Aorta (tissue), 5 donors: ENCODE measurements around the gene PRR30. TPM values are rescaled to one million over a fixed set of nuclear protein-coding genes. Genes with fewer than 3 reads are reported as not detected.

ENCODE experiments used
- ATAC-seq: fragments of 200-7000 bp; cut with Tn5 transposase; one replicate; pipeline ENCODE4 v1.9.1; 2022; ENCODE audit warnings: moderate library complexity; ENCODE audit not compliant: low FRiP score
- DNase-seq, 2 donors: peaks; one replicate each; pipeline ENCODE4 v3.0.0-alpha.2; 2020
- H3K27ac ChIP-seq, 2 donors: one replicate each; pipeline ENCODE4 v1.5.1; 2013; ENCODE audit warnings: low read length in 2 of 2, mild to moderate bottlenecking in 2 of 2, moderate library complexity in 2 of 2, control low read depth in 1 of 2, inconsistent platforms in 1 of 2, low read depth in 1 of 2
- H3K27me3 ChIP-seq, 2 donors: one replicate each; pipeline ENCODE4 v1.6.1; 2013; ENCODE audit warnings: control low read depth in 1 of 2, low read length in 1 of 2, mild to moderate bottlenecking in 1 of 2, moderate library complexity in 1 of 2; ENCODE audit not compliant: insufficient read depth in 2 of 2, control insufficient read depth in 1 of 2
- H3K36me3 ChIP-seq, 2 donors: one replicate each; pipeline ENCODE4 v1.6.1; 2013; ENCODE audit warnings: control low read depth in 1 of 2, low read length in 1 of 2, mild to moderate bottlenecking in 1 of 2; ENCODE audit not compliant: insufficient read depth in 2 of 2, control insufficient read depth in 1 of 2
- H3K4me1 ChIP-seq, 2 donors: one replicate each; pipeline ENCODE4 v1.6.1; 2013; ENCODE audit warnings: low read length in 2 of 2, control low read depth in 1 of 2, mild to moderate bottlenecking in 1 of 2, moderate library complexity in 1 of 2; ENCODE audit not compliant: insufficient read depth in 2 of 2, control insufficient read depth in 1 of 2
- H3K4me3 ChIP-seq, 2 donors: one replicate each; pipeline ENCODE4 v1.5.1; 2013; ENCODE audit warnings: low read length in 2 of 2, control low read depth in 1 of 2, mild to moderate bottlenecking in 1 of 2
- H3K9me3 ChIP-seq: one replicate; pipeline ENCODE4 v1.6.1; 2013; ENCODE audit warnings: mild to moderate bottlenecking, low read length; ENCODE audit not compliant: control insufficient read depth
- WGBS, 2 donors: extraction: QIAGEN DNeasy Blood & Tissue Kit; methylation state at CpG; one replicate each; pipeline ENCODE4 v1.1.7; 2013; 5-methylcytosine and 5-hydroxymethylcytosine counted together
- intact Hi-C, 2 donors: fragments of 100-400 bp; cut with DNase I; formaldehyde crosslinking; loops; one replicate each; pipeline versions ENCODE4 v1.14.2 to v1.15.0; 2022
- polyA plus RNA-seq, 2 donors: library from polyadenylated mRNA; stranded (reverse); fragments of 200-250 nt; gene quantifications; one replicate each; pipeline ENCODE4 v1.2.3, GENCODE V29; 2013
- total RNA-seq, 2 donors: library from RNA; stranded (reverse); fragmentation: NEBNext Ultra II Directional; extraction: Animal tissue kit (Norgen Biotek cat#: 25700); gene quantifications; one replicate each; pipeline ENCODE4 v1.2.1, GENCODE V29; 2021
- donor health status: healthy with polysubstance abuse.
- donor health status: Bipolar disorder and iron deficiency.
- donor health status: DM: no; HTN: no; CAD: no.
- donor health status: DM: no; HTN: no; CAD: no.
- donor health status: DM: yes; HTN: yes; CAD: no.

PRR30 gene
- total and polyA plus RNA-seq, 4 donors: not detected

DNA sequence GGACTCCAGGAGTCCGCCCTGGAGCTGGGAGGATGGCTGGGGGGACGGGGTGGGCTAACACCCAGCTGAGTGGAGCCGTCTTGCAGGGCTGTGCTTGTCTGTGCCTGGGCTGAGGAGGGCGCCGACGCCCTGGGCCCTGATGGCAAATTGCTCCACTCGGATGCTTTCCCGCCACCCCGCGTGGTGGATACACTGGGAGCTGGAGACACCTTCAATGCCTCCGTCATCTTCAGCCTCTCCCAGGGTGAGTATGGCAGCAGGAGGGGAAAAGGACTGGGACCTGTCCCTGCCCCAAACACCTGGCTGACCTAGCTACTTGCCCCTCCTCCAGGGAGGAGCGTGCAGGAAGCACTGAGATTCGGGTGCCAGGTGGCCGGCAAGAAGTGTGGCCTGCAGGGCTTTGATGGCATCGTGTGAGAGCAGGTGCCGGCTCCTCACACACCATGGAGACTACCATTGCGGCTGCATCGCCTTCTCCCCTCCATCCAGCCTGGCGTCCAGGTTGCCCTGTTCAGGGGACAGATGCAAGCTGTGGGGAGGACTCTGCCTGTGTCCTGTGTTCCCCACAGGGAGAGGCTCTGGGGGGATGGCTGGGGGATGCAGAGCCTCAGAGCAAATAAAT, 39.8 kb downstream of the PRR30 start:
- H3K9me3 ChIP-seq: no peaks in the 10 kb centered on the region
- no peaks in the 10 kb centered on the region for H3K27me3 ChIP-seq
- intact Hi-C loops: loop anchor here (2.0 to 10.0 kb wide), 3 partner anchors 93 to 181 kb away; no protein-coding TSS in a partner anchor
- H3K4me1 ChIP-seq: no peaks in the 10 kb centered on the region
- H3K27ac ChIP-seq: no peak overlapping the region
- DNase-seq (no peak), ATAC-seq (no peak)
- H3K4me3 ChIP-seq: no peak overlapping the region
- 92% methylated on average over 19 of the region's 19 CpGs for WGBS, 2 donors
- H3K36me3 ChIP-seq: no peaks in the 10 kb centered on the region

- Histone ChIP-seq H3K4me3 (no peak overlapping the region), H3K27me3 (no peaks in the 10 kb centered on the region), H3K9me3 (no peaks in the 10 kb centered on the region), H3K36me3 (no peaks in the 10 kb centered on the region), H3K4me1 (no peaks in the 10 kb centered on the region), H3K27ac (no peak overlapping the region)
- ATAC-seq: no peak
- 90 to 92% methylated on average over 14 of the region's 14 CpGs for WGBS, 2 donors
- no peak for DNase-seq
- intact Hi-C loops: loop anchor here (5.0 to 10.0 kb wide), 2 partner anchors 95 to 97 kb away; no protein-coding TSS in a partner anchor
These were observed 41.9 kb downstream of the PRR30 start for GRCh38 chr2:27097341-27097740.

DNA sequence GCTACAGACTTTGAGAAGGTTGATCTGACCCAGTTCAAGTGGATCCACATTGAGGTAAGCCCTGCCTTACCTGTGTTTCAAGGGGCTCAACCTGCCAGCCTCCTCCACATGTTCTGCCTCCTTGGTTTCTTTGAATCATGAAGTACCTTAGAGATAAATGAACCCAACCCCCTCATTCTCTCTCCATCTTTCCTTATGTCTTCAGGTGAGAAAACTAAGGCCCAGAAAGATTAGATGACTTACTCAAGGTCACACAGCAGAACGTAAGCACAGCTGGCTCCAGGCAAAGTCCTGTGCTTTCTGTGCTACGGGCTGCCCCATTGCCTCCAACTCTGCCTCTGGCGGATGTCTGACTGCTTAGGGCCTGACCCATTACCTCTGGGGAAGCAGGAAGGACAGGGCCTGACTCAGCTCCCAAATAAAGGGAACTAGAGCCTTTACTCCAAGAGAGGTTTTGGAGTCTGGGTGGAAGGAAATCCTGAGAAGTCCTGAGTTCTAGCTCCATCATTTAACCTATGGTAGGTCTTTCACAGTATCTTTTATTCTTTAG, 42.4 kb downstream of the PRR30 start:
- 75 to 89% methylated on average over 3 of the region's 3 CpGs for WGBS, 2 donors
- no peak for ATAC-seq
- no peak for DNase-seq
- Histone ChIP-seq H3K9me3 (no peaks in the 10 kb centered on the region), H3K27ac (no peak overlapping the region), H3K36me3 (no peaks in the 10 kb centered on the region), H3K4me3 (no peak overlapping the region), H3K27me3 (no peaks in the 10 kb centered on the region), H3K4me1 (no peaks in the 10 kb centered on the region)
- intact Hi-C loops: loop anchor here (5.0 to 10.0 kb wide), 2 partner anchors 95 to 98 kb away; no protein-coding TSS in a partner anchor

DNA sequence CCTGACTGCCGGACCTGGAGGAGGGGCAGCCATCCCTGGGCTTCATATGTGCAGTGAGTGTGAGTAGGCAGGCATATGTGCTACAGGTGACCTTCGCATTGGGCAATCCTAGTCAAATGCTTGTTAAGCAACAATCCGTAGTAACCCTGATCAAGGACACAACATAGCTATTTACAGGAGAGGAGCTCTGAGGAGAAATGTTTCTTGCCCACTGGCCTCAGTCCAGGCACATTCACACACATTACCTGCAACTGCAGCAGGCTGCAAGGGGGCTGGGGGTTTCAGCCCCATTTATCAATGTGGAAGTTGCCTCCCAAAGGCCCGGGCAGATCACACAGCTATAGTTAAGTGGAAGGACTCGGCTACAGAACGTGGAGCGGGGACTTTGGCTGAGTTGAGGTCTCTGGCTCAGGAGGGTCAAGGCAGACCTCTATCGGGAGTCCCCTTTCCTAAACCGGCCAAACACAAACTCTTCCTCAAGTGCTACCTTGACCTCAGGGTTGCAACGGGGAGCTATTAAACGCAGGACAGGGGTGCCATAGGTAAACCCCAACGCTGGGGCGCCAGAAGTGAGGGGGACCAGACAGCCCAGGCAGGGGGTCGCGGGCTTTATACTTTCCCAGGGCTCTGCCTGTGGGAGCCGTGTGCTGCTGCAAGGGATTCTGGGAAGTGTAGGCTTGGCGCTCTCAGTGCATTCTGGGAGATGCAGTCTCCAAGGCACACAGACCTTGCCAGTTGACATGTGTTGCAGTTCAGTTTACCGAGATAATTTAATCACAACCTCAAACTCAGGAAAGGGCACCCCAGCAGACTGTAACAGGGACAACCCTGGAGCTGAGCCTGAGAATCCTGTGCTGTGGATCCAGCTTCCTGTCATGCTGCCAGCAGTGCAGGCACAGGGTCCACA, 43.2 kb downstream of the PRR30 start:
- WGBS, 2 donors: 23% methylated on average over 18 of the region's 18 CpGs
- Histone ChIP-seq H3K4me1 (no peaks in the 10 kb centered on the region), H3K27ac (no peak overlapping the region), H3K27me3 (no peaks in the 10 kb centered on the region), H3K36me3 (no peaks in the 10 kb centered on the region), H3K4me3 (no peak overlapping the region), H3K9me3 (no peaks in the 10 kb centered on the region)
- intact Hi-C loops: loop anchor here (5.0 to 10.0 kb wide), 2 partner anchors 96 to 99 kb away; no protein-coding TSS in a partner anchor
- DNase-seq (peak; percentile 75 to 83), ATAC-seq (peak; percentile 72)

GRCh38 chr2:27095427-27095744, 43.8 kb downstream of the PRR30 start:
- 82 to 93% methylated on average over 2 of the region's 2 CpGs for WGBS, 2 donors
- intact Hi-C loops: loop anchor here (5.0 to 10.0 kb wide), 2 partner anchors 97 to 99 kb away; no protein-coding TSS in a partner anchor
- Histone ChIP-seq H3K27me3 (no peaks in the 10 kb centered on the region), H3K4me1 (no peaks in the 10 kb centered on the region), H3K36me3 (no peaks in the 10 kb centered on the region), H3K4me3 (no peak overlapping the region), H3K27ac (no peak overlapping the region), H3K9me3 (no peaks in the 10 kb centered on the region)
- no peak for DNase-seq
- ATAC-seq: no peak

GRCh38 chr2:27094353-27094984, 44.7 kb downstream of the PRR30 start:
- H3K27me3 ChIP-seq: no peaks in the 10 kb centered on the region
- WGBS, 2 donors: 93% methylated on average over 24 of the region's 24 CpGs
- no peak overlapping the region for H3K4me3 ChIP-seq
- ATAC-seq: no peak
- H3K4me1 ChIP-seq: no peaks in the 10 kb centered on the region
- no peaks in the 10 kb centered on the region for H3K36me3 ChIP-seq
- H3K27ac ChIP-seq: no peak overlapping the region
- peak in 1 of 2 donors; percentile 41 for DNase-seq
- H3K9me3 ChIP-seq: no peaks in the 10 kb centered on the region
- intact Hi-C loops: loop anchor here in 1 of 2 donors (10.0 kb wide), 1 partner anchor 100 kb away; no protein-coding TSS in a partner anchor

- WGBS, 2 donors: 89 to 92% methylated on average over 6 of the region's 6 CpGs
- no peaks in the 10 kb centered on the region for H3K36me3 ChIP-seq
- no peaks in the 10 kb centered on the region for H3K27me3 ChIP-seq
- H3K9me3 ChIP-seq: no peaks in the 10 kb centered on the region
- H3K27ac ChIP-seq: no peak overlapping the region
- DNase-seq: peak in 1 of 2 donors; percentile 59
- no peak for ATAC-seq
- intact Hi-C loops: loop anchor here in 1 of 2 donors (10.0 kb wide), 1 partner anchor 101 kb away; no protein-coding TSS in a partner anchor
- H3K4me1 ChIP-seq: no peaks in the 10 kb centered on the region
- no peak overlapping the region for H3K4me3 ChIP-seq
These were observed 45.5 kb downstream of the PRR30 start for GRCh38 chr2:27093430-27094352.
